ENCODE measurements around the gene STKLD1. TPM values are rescaled to one million over a fixed set of nuclear protein-coding genes. Genes with fewer than 3 reads are reported as not detected.

STKLD1 gene
- total and polyA plus RNA-seq, 8 donors = 0.82 to 6.1 (median 3.4) TPM

Other genes with a start within 250 kb of the STKLD1 start
- gene GBGT1, start 212.5 kb upstream of the STKLD1 start, total RNA-seq = 10 to 100 TPM; 22.2 to 45.1 TPM
- 1 to 10 TPM; 2.7 to 5.7 (median 4.6) TPM for gene GBGT1, start 212.5 kb upstream of the STKLD1 start, polyA plus RNA-seq (ENCODE audit: insufficient read length in 6 of 6)
- not detected for gene OBP2B, start 167.1 kb upstream of the STKLD1 start, total RNA-seq
- gene OBP2B, start 167.1 kb upstream of the STKLD1 start, polyA plus RNA-seq (ENCODE audit: insufficient read length in 6 of 6) = not detected
- 1 to 10 TPM; 5.7 to 7.9 TPM for gene ABO, start 101.2 kb upstream of the STKLD1 start, total RNA-seq
- gene ABO, start 101.2 kb upstream of the STKLD1 start, polyA plus RNA-seq (ENCODE audit: insufficient read length in 6 of 6) = 1 to 10 TPM; 2.6 to 6.3 (median 4.3) TPM
- 10 to 100 TPM; 10.9 to 16.7 TPM for gene SURF6, start 40.2 kb upstream of the STKLD1 start, total RNA-seq
- gene SURF6, start 40.2 kb upstream of the STKLD1 start, polyA plus RNA-seq (ENCODE audit: insufficient read length in 6 of 6) = 10 to 100 TPM; 25.6 to 31.4 (median 26.6) TPM
- gene MED22, start 28.2 kb upstream of the STKLD1 start, total RNA-seq = 10 to 100 TPM; 21.8 to 29.2 TPM
- gene MED22, start 28.2 kb upstream of the STKLD1 start, polyA plus RNA-seq (ENCODE audit: insufficient read length in 6 of 6) = 10 to 100 TPM; 23.2 to 28.2 (median 26.3) TPM
- gene RPL7A, start 28.1 kb upstream of the STKLD1 start, total RNA-seq = 1,000 to 10,000 TPM; 1,624 to 1,706 TPM
- 1,000 to 10,000 TPM; 2,858 to 3,322 (median 3,107) TPM for gene RPL7A, start 28.1 kb upstream of the STKLD1 start, polyA plus RNA-seq (ENCODE audit: insufficient read length in 6 of 6)
- 10 to 100 TPM; 40.4 to 46.1 TPM for gene SURF1, start 19.9 kb upstream of the STKLD1 start, total RNA-seq
- 10 to 100 TPM; 27.9 to 35.2 (median 30.2) TPM for gene SURF1, start 19.9 kb upstream of the STKLD1 start, polyA plus RNA-seq (ENCODE audit: insufficient read length in 6 of 6)
- gene SURF2, start 19.8 kb upstream of the STKLD1 start, total RNA-seq = 10 to 100 TPM; 11.8 to 16.2 TPM
- 10 to 100 TPM; 14.9 to 23.0 (median 16.8) TPM for gene SURF2, start 19.8 kb upstream of the STKLD1 start, polyA plus RNA-seq (ENCODE audit: insufficient read length in 6 of 6)
- 100 to 1,000 TPM; 232 to 252 TPM for gene SURF4, start 306 bp upstream of the STKLD1 start, total RNA-seq
- 100 to 1,000 TPM; 117 to 155 (median 122) TPM for gene SURF4, start 306 bp upstream of the STKLD1 start, polyA plus RNA-seq (ENCODE audit: insufficient read length in 6 of 6)
- 10 to 100 TPM; 16.9 to 23.4 TPM for gene REXO4, start 41.6 kb downstream of the STKLD1 start, total RNA-seq
- gene REXO4, start 41.6 kb downstream of the STKLD1 start, polyA plus RNA-seq (ENCODE audit: insufficient read length in 6 of 6) = 10 to 100 TPM; 27.2 to 29.1 (median 28.1) TPM
- gene ADAMTS13, start 46.0 kb downstream of the STKLD1 start, total RNA-seq = 1 to 10 TPM; 1.2 to 4.1 TPM
- 10 to 100 TPM in 1 of 6 donors, 1 to 10 TPM in 5; 5.9 to 11.1 (median 8.4) TPM for gene ADAMTS13, start 46.0 kb downstream of the STKLD1 start, polyA plus RNA-seq (ENCODE audit: insufficient read length in 6 of 6)
- gene CACFD1, start 83.6 kb downstream of the STKLD1 start, total RNA-seq = 10 to 100 TPM; 26.2 to 48.4 TPM
- 10 to 100 TPM; 17.7 to 31.2 (median 25.4) TPM for gene CACFD1, start 83.6 kb downstream of the STKLD1 start, polyA plus RNA-seq (ENCODE audit: insufficient read length in 6 of 6)
- gene SLC2A6, start 102.7 kb downstream of the STKLD1 start, total RNA-seq = 10 to 100 TPM in 1 of 2 donors, 1 to 10 TPM in 1; 7.8 to 22.4 TPM
- gene SLC2A6, start 102.7 kb downstream of the STKLD1 start, polyA plus RNA-seq (ENCODE audit: insufficient read length in 6 of 6) = 1 to 10 TPM; 1.9 to 5.4 (median 2.6) TPM
- gene MYMK, start 148.6 kb downstream of the STKLD1 start, total RNA-seq = not detected
- not detected for gene MYMK, start 148.6 kb downstream of the STKLD1 start, polyA plus RNA-seq (ENCODE audit: insufficient read length in 6 of 6)
- 10 to 100 TPM; 17.3 to 18.5 TPM for gene ADAMTSL2, start 158.3 kb downstream of the STKLD1 start, total RNA-seq
- gene ADAMTSL2, start 158.3 kb downstream of the STKLD1 start, polyA plus RNA-seq (ENCODE audit: insufficient read length in 6 of 6) = 10 to 100 TPM in 4 of 6 donors, 1 to 10 TPM in 2; 8.0 to 18.3 (median 10.6) TPM
- under 1 TPM in 1 of 2 donors, not detected in 1; 0.23 TPM for gene FAM163B, start 233.0 kb downstream of the STKLD1 start, total RNA-seq
- 1 to 10 TPM in 5 of 6 donors, under 1 TPM in 1; 0.61 to 2.7 (median 1.7) TPM for gene FAM163B, start 233.0 kb downstream of the STKLD1 start, polyA plus RNA-seq (ENCODE audit: insufficient read length in 6 of 6)